HCT116 (cell line): ENCODE data around the gene AP2S1. TPM values are rescaled to one million over a fixed set of nuclear protein-coding genes. Genes with fewer than 3 reads are reported as not detected.

Experiments
- ATAC-seq: fragments of 200-7000 bp; cut with Tn5 transposase; 2 replicates; pipeline ENCODE4 v1.9.1; 2020; ENCODE audit warnings: mild to moderate bottlenecking, moderate library complexity
- BruUV-seq: library from RNA; stranded (reverse); fragments of 400-500 nt; replicated peaks from 2 replicates; lab custom pipeline; 2021; lab: Mats Ljungman, UMichigan
- CTCF ChIA-PET: fragments of 300-600 bp; sonication (Branson Sonifier 250); formaldehyde crosslinking; loops from one replicate; lab custom pipeline; 2021; ENCODE audit warnings: antibody characterized with exemption; lab: Charles Lee
- POLR2A ChIA-PET: fragments of 300-600, 350-600 bp; sonication (Branson Sonifier 250); formaldehyde crosslinking; loops from one replicate; lab custom pipeline; 2021; ENCODE audit warnings: antibody characterized with exemption; lab: Charles Lee
- RAD21 ChIA-PET, 2 experiments: fragments of 300-600 bp; sonication (Branson Sonifier 250); formaldehyde crosslinking; loops; one replicate each; lab custom pipeline; 2023; ENCODE audit warnings: low total read pairs in 2 of 2; ENCODE audit not compliant: uncharacterized antibody in 2 of 2, unreplicated experiment in 2 of 2, low non-redundant PET in 1 of 2; lab: Charles Lee
- DNase-seq: peaks from one replicate; pipeline ENCODE4 v3.0.0-alpha.2; 2010; ENCODE audit warnings: low read depth, low spot score
- H2AFZ ChIP-seq: fragments of 200-600 bp; shearing (Covaris generic), sonication (generic); 2 replicates; pipeline ENCODE4 v1.6.1; 2017; ENCODE audit warnings: low read depth, mixed run types, mixed read lengths, antibody characterized with exemption, low read length; ENCODE audit not compliant: poor library complexity, severe bottlenecking
- H3K27ac ChIP-seq: 2 replicates; pipeline ENCODE4 v1.5.1; 2012; ENCODE audit warnings: low read depth, low read length
- H3K27me3 ChIP-seq: fragments of 200-600 bp; sonication (generic); 2 replicates; pipeline ENCODE4 v1.6.1; 2016; ENCODE audit warnings: mixed run types, low read length, mixed read lengths; ENCODE audit not compliant: insufficient read depth
- H3K36me3 ChIP-seq, 2 experiments: fragments of 200-500 bp in 1 of 2; fragments of 200-600 bp in 1 of 2; sonication (Bioruptor generic) in 1 of 2; sonication (generic) in 1 of 2; 2 replicates each; pipeline versions ENCODE4 v1.5.1 to v1.6.1; 2014 to 2016; ENCODE audit warnings: low read length in 2 of 2, inconsistent platforms in 1 of 2, mixed read lengths in 1 of 2, mixed run types in 1 of 2; ENCODE audit not compliant: insufficient read depth in 2 of 2, control insufficient read depth in 1 of 2
- H3K4me1 ChIP-seq, 2 experiments: fragments of 200-600 bp in 1 of 2; sonication (generic) in 1 of 2; 2 replicates each; pipeline versions ENCODE4 v1.5.1 to v1.6.1; 2012 to 2017; ENCODE audit warnings: low read length in 2 of 2, inconsistent platforms in 1 of 2, mild to moderate bottlenecking in 1 of 2, mixed read lengths in 1 of 2, mixed run types in 1 of 2, moderate library complexity in 1 of 2; ENCODE audit not compliant: insufficient read depth in 2 of 2, control insufficient read depth in 1 of 2
- H3K4me2 ChIP-seq: fragments of 200-600 bp; sonication (generic); 2 replicates; pipeline ENCODE4 v1.6.1; 2017; ENCODE audit warnings: mixed run types, low read length, mixed read lengths
- H3K4me3 ChIP-seq, 2 experiments: fragments of 200-600 bp in 1 of 2; sonication (generic) in 1 of 2; replicated peaks in 1 of 2; 2 replicates each; pipeline ENCODE4 v1.5.1; 2011 to 2016; ENCODE audit warnings: low read length in 2 of 2, control low read depth in 1 of 2, low read depth in 1 of 2, mild to moderate bottlenecking in 1 of 2, mixed read lengths in 1 of 2, mixed run types in 1 of 2
- H3K79me2 ChIP-seq: fragments of 200-600 bp; sonication (generic); 2 replicates; pipeline ENCODE4 v1.6.1; 2017; ENCODE audit warnings: mild to moderate bottlenecking, mixed run types, low read length, moderate library complexity, mixed read lengths; ENCODE audit not compliant: insufficient read depth
- H3K9ac ChIP-seq: fragments of 200-600 bp; sonication (generic); 2 replicates; pipeline ENCODE4 v1.6.1; 2016; ENCODE audit warnings: low read length, mixed read lengths
- H3K9me2 ChIP-seq: fragments of 200-600 bp; sonication (generic), shearing (Covaris generic); 2 replicates; pipeline ENCODE4 v1.6.1; 2017; ENCODE audit warnings: mixed run types, mild to moderate bottlenecking, moderate library complexity; ENCODE audit not compliant: insufficient read depth
- H3K9me3 ChIP-seq, 2 experiments: fragments of 200-500 bp in 1 of 2; fragments of 200-600 bp in 1 of 2; sonication (Bioruptor generic) in 1 of 2; sonication (generic) in 1 of 2; 2 replicates each; pipeline ENCODE4 v1.6.1; 2014 to 2017; ENCODE audit warnings: low read length in 2 of 2, mixed read lengths in 2 of 2, inconsistent platforms in 1 of 2, low read depth in 1 of 2, mild to moderate bottlenecking in 1 of 2, mixed run types in 1 of 2, moderate library complexity in 1 of 2; ENCODE audit not compliant: control insufficient read depth in 1 of 2, insufficient read depth in 1 of 2
- H4K20me1 ChIP-seq: fragments of 200-600 bp; sonication (generic), shearing (Covaris generic); 2 replicates; pipeline ENCODE4 v1.6.1; 2017; ENCODE audit warnings: mixed run types, mild to moderate bottlenecking, moderate library complexity; ENCODE audit not compliant: insufficient read depth
- CBX3 ChIP-seq: IDR thresholded peaks from 2 replicates; pipeline ENCODE4 v1.6.1; 2012; ENCODE audit warnings: low read depth
- EZH2 ChIP-seq: fragments of 200-600 bp; sonication (generic); IDR thresholded peaks from 2 replicates; pipeline ENCODE4 v1.6.1; 2017; ENCODE audit warnings: antibody characterized with exemption, mixed run types
- RAD21 ChIP-seq: IDR thresholded peaks from 2 replicates; pipeline ENCODE4 v1.6.1; 2012; ENCODE audit warnings: low read depth, mild to moderate bottlenecking
- intact Hi-C: fragments of 100-400 bp; cut with micrococcal nuclease; formaldehyde crosslinking; loops from 2 replicates; pipeline ENCODE4 v1.10.0; 2022
- total RNA-seq: library from RNA; stranded (reverse); gene quantifications from one replicate; pipeline ENCODE4 v1.2.1, GENCODE V29; 2021; ENCODE audit not compliant: unreplicated experiment
- TF ChIP-seq, protein P1 (sequence below): IDR thresholded peaks from 2 replicates; pipeline ENCODE4 v1.6.1; 2012; ENCODE audit warnings: low read depth

AP2S1 gene
- total RNA-seq, 1 experiment from 2014 or later = 296 TPM

DNA sequence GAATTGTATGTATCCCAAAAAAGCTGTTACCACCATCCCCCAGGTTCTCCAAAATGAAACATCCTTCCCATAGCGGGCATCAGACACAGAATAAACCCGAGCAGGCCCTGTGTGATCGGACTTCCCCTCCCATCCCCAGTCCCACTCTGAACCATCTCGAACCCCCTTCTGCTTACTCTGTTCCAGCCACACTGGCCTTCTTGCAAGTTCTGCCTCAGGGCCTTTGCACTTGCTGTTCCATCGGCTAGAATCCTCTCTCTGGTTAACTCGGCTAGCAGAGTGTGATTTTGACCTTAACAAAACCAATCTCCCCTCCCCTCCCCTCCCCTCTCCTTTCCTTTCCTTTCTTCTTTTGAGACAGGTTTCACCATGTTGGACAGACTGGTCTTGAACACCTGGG is 15.7 kb downstream of the AP2S1 start (continued):
- TF ChIP-seq, protein P1, sequence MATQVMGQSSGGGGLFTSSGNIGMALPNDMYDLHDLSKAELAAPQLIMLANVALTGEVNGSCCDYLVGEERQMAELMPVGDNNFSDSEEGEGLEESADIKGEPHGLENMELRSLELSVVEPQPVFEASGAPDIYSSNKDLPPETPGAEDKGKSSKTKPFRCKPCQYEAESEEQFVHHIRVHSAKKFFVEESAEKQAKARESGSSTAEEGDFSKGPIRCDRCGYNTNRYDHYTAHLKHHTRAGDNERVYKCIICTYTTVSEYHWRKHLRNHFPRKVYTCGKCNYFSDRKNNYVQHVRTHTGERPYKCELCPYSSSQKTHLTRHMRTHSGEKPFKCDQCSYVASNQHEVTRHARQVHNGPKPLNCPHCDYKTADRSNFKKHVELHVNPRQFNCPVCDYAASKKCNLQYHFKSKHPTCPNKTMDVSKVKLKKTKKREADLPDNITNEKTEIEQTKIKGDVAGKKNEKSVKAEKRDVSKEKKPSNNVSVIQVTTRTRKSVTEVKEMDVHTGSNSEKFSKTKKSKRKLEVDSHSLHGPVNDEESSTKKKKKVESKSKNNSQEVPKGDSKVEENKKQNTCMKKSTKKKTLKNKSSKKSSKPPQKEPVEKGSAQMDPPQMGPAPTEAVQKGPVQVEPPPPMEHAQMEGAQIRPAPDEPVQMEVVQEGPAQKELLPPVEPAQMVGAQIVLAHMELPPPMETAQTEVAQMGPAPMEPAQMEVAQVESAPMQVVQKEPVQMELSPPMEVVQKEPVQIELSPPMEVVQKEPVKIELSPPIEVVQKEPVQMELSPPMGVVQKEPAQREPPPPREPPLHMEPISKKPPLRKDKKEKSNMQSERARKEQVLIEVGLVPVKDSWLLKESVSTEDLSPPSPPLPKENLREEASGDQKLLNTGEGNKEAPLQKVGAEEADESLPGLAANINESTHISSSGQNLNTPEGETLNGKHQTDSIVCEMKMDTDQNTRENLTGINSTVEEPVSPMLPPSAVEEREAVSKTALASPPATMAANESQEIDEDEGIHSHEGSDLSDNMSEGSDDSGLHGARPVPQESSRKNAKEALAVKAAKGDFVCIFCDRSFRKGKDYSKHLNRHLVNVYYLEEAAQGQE = no peak

DNA sequence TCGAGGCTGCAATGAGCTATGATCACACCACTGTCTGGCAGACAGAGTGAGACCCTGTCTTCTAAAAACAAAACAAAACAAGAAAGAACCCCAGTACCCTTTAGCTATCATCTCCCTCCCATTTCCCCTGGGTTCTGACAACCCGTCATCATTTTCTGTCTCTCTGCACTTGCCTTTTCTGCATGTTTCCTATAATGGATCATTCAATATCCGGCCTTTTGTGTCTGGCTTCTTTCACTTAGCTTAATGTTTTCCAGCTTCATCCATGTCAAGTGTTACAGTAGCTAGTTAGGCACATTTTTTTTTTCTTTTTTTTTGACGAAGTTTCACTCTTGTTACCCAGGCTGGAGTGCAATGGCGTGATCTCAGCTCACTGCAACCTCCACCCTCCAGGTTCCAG is 16.5 kb downstream of the AP2S1 start:
- no peak overlapping the region for H2AFZ ChIP-seq
- H3K4me3 ChIP-seq = no peak overlapping the region
- TF ChIP-seq EZH2 = no peak
- no peak for TF ChIP-seq CBX3
- no peak for TF ChIP-seq RAD21
- H4K20me1 ChIP-seq = no peaks in the 10 kb centered on the region
- no TSS peak for BruUV-seq
- peaks cover 8 to 10% of the 10 kb centered on the region in 2 experiments; a peak in 3 of 4 replicates for H3K36me3 ChIP-seq
- no peaks in the 10 kb centered on the region for H3K79me2 ChIP-seq
- ATAC-seq (no peak), DNase-seq (no peak)
- no peaks in the 10 kb centered on the region for H3K9me3 ChIP-seq
- ChIA-PET POLR2A (no interaction called here), CTCF (interaction anchor here (0.7 kb wide), 1 partner anchor 80 kb away, joined by 3 read pairs; no protein-coding TSS in a partner anchor), RAD21 (no interaction called here)
- H3K4me1 ChIP-seq = peaks cover 8 to 23% of the 10 kb centered on the region in 2 experiments
- no peak overlapping the region for H3K4me2 ChIP-seq
- H3K27ac ChIP-seq = no peak overlapping the region
- no peak overlapping the region for H3K9ac ChIP-seq
- no peaks in the 10 kb centered on the region for H3K9me2 ChIP-seq
- intact Hi-C loops = loop anchor here (5.0 kb wide), 1 partner anchor 47 kb away; the partner anchor contains the start of gene SLC1A5
- no peaks in the 10 kb centered on the region for H3K27me3 ChIP-seq
